Measurements from ENCODE around the gene ZNF609. TPM values are rescaled to one million over a fixed set of nuclear protein-coding genes. Genes with fewer than 3 reads are reported as not detected.

The ZNF609 gene
- total RNA-seq, 1 experiment from 2014 or later = 35.0 TPM

DNA sequence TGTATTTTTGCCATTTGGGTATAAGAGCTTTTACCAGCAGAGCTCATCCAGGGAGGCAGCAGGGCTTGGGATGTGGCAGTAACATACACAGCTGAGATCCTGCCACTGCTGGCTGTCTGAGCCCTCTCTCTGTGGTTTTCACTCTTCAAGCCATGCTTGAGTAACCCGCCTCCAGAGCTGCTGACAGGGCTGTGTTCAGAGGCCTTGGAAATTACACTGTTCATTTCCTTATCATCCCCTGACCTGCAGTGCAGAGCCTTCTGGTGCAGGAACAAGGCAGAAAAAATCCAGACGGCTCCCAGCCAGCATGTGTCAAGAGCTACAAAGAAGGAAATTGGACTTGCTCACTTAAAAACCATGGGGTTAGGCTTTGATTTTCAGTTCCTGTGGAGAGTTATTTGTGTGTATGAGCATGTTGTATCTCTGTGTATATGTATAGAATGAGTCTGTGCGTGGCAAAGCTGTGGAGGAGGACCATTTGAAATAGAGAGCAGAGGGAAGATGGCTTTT lies 47.0 kb downstream of the ZNF609 start:
- DNase-seq (ENCODE audit: low spot score) = peak; percentile 37
- intact Hi-C loops (cut with micrococcal nuclease; ENCODE audit: unreplicated experiment) = no loop called here

DNA sequence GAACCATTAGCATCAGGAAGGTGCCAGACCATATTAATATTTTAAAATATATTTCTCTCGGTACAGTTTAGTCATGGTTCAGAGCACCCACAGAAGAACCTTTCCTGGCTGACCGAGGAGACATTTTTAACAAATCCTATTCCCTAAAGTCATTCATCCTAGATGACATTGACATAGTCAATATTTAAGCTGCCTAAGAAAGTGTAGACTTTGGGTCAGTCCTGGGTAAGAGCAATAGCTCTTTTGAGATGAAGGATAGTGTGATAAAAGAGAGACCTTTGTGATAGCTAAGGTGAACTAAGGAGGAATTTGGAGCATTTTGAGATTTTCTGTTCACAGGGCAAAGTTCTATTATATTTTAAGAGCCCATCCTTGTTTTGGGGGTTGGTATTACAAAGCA lies 47.5 kb downstream of the ZNF609 start:
- POLR2A ChIA-PET (ENCODE audit: low non-redundant PET) = no interaction called here
- intact Hi-C loops (cut with micrococcal nuclease; ENCODE audit: unreplicated experiment) = no loop called here
- H3K4me3 ChIP-seq (ENCODE audit: low read depth, low read length, poor library complexity, severe bottlenecking) = no peak overlapping the region
- peaks cover 6% of the 10 kb centered on the region for H3K4me1 ChIP-seq (ENCODE audit: insufficient read depth, low read length, poor library complexity, severe bottlenecking)
- CTCF ChIA-PET = no interaction called here
- no peak for DNase-seq (ENCODE audit: low spot score)
- H3K27me3 ChIP-seq (replicated peaks; ENCODE audit: insufficient read depth, low read depth, low read length, poor library complexity) = no peaks in the 10 kb centered on the region
- no peaks in the 10 kb centered on the region for H3K36me3 ChIP-seq (ENCODE audit: insufficient read depth, low read length, poor library complexity, severe bottlenecking)
- H3K9me3 ChIP-seq (ENCODE audit: low read depth, low read length, poor library complexity, severe bottlenecking) = no peaks in the 10 kb centered on the region
- no peak overlapping the region for H3K27ac ChIP-seq (ENCODE audit: low read depth, low read length, poor library complexity, severe bottlenecking)
- BruUV-seq (replicated peaks) = no TSS peak
- TF ChIP-seq EZH2 (IDR thresholded peaks at IDR 0.05; ENCODE audit: borderline replicate concordance, low read depth, low read length, poor library complexity, severe bottlenecking) = no peak
- TF ChIP-seq, protein P1, sequence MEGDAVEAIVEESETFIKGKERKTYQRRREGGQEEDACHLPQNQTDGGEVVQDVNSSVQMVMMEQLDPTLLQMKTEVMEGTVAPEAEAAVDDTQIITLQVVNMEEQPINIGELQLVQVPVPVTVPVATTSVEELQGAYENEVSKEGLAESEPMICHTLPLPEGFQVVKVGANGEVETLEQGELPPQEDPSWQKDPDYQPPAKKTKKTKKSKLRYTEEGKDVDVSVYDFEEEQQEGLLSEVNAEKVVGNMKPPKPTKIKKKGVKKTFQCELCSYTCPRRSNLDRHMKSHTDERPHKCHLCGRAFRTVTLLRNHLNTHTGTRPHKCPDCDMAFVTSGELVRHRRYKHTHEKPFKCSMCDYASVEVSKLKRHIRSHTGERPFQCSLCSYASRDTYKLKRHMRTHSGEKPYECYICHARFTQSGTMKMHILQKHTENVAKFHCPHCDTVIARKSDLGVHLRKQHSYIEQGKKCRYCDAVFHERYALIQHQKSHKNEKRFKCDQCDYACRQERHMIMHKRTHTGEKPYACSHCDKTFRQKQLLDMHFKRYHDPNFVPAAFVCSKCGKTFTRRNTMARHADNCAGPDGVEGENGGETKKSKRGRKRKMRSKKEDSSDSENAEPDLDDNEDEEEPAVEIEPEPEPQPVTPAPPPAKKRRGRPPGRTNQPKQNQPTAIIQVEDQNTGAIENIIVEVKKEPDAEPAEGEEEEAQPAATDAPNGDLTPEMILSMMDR (conservative IDR thresholded peaks at IDR 0.05; ENCODE audit: low read depth, low read length) = no peak

More for the DNA sequence above, 47.0 kb downstream of the ZNF609 start:
- Histone ChIP-seq H3K27me3 (replicated peaks; ENCODE audit: insufficient read depth, low read depth, low read length, poor library complexity) (no peaks in the 10 kb centered on the region), H3K27ac (ENCODE audit: low read depth, low read length, poor library complexity, severe bottlenecking) (no peak overlapping the region), H3K4me1 (ENCODE audit: insufficient read depth, low read length, poor library complexity, severe bottlenecking) (peaks cover 9% of the 10 kb centered on the region), H3K36me3 (ENCODE audit: insufficient read depth, low read length, poor library complexity, severe bottlenecking) (no peaks in the 10 kb centered on the region), H3K4me3 (ENCODE audit: low read depth, low read length, poor library complexity, severe bottlenecking) (no peak overlapping the region), H3K9me3 (ENCODE audit: low read depth, low read length, poor library complexity, severe bottlenecking) (no peaks in the 10 kb centered on the region)
- BruUV-seq (replicated peaks) = no TSS peak
- POLR2A ChIA-PET (ENCODE audit: low non-redundant PET) = no interaction called here
- TF ChIP-seq, protein P1 (conservative IDR thresholded peaks at IDR 0.05; ENCODE audit: low read depth, low read length) = no peak
- CTCF ChIA-PET = no interaction called here

DNA sequence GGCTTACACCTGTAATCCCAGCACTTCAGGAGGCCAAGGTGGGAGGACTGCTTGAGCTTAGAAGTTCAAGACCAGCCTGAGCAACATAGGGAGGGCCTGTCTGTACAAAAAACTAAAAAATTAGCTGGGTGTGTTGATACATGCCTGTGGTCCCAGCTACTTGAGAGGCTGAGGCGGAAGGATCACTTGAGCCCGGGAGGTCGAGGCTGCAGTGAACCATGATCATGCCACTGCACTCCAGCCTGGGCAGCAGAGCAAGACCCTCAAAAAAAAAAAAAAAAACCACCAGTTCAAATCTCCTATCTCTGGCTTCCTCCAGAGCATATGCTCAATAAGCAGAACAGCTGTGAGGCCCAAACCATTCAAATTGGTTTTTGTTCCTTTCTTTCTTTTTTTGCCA lies 53.4 kb downstream of the ZNF609 start:
- CTCF ChIA-PET = no interaction called here
- Histone ChIP-seq H3K27ac (ENCODE audit: low read depth, low read length, poor library complexity, severe bottlenecking) (no peak overlapping the region), H3K27me3 (replicated peaks; ENCODE audit: insufficient read depth, low read depth, low read length, poor library complexity) (no peaks in the 10 kb centered on the region), H3K4me1 (ENCODE audit: insufficient read depth, low read length, poor library complexity, severe bottlenecking) (no peaks in the 10 kb centered on the region), H3K36me3 (ENCODE audit: insufficient read depth, low read length, poor library complexity, severe bottlenecking) (no peaks in the 10 kb centered on the region), H3K9me3 (ENCODE audit: low read depth, low read length, poor library complexity, severe bottlenecking) (no peaks in the 10 kb centered on the region), H3K4me3 (ENCODE audit: low read depth, low read length, poor library complexity, severe bottlenecking) (no peak overlapping the region)
- POLR2A ChIA-PET (ENCODE audit: low non-redundant PET) = no interaction called here
- no TSS peak for BruUV-seq (replicated peaks)
- no peak for DNase-seq (ENCODE audit: low spot score)
- intact Hi-C loops (cut with micrococcal nuclease; ENCODE audit: unreplicated experiment) = no loop called here
- no peak for TF ChIP-seq EZH2 (IDR thresholded peaks at IDR 0.05; ENCODE audit: borderline replicate concordance, low read depth, low read length, poor library complexity, severe bottlenecking)
- TF ChIP-seq, protein P1 (conservative IDR thresholded peaks at IDR 0.05; ENCODE audit: low read depth, low read length) = no peak

Measured in A673 (cell line).